K562 (cell line): ENCODE results near the gene WASL. TPM values are rescaled to one million over a fixed set of nuclear protein-coding genes. Genes with fewer than 3 reads are reported as not detected.

ENCODE experiments used
- C11orf30 ChIP-seq: fragments of 450-650 bp; IDR thresholded peaks from 2 replicates; pipeline ENCODE4 v1.6.1; 2016; ENCODE audit warnings: low read depth, mild to moderate bottlenecking
- CBFA2T2 ChIP-seq: fragments of 450-650 bp; conservative IDR thresholded peaks from 2 replicates; pipeline ENCODE4 v1.6.1; 2017; ENCODE audit warnings: mild to moderate bottlenecking
- CBX3 ChIP-seq, 2 experiments: IDR thresholded peaks; 1 replicate in 1 of 2; 2 replicates in 1 of 2; pipeline ENCODE4 v1.6.1; 2012; ENCODE audit warnings: inconsistent platforms in 2 of 2, low read length in 2 of 2, borderline replicate concordance in 1 of 2, control low read depth in 1 of 2
- CEBPG ChIP-seq, 3 experiments: fragments of 200-800 bp in 1 of 3; sonication (Bioruptor generic) in 1 of 3; sonication (generic) in 1 of 3; formaldehyde crosslinking in 1 of 3; IDR thresholded peaks in 2 of 3; conservative IDR thresholded peaks in 1 of 3; 2 replicates each; pipeline versions ENCODE4 v1.6.1 to v1.8.0; 2016 to 2022; ENCODE audit warnings: missing compliant biosample characterization in 2 of 3, missing genetic modification characterization in 2 of 3, mild to moderate bottlenecking in 1 of 3, missing genetic modification reagents in 1 of 3
- EP300 ChIP-seq: IDR thresholded peaks from 2 replicates; pipeline ENCODE4 v1.6.1; 2012; ENCODE audit warnings: low read length, improper control_type of control experiment
- EP400 ChIP-seq: fragments of 450-650 bp; IDR thresholded peaks from 2 replicates; pipeline ENCODE4 v1.6.1; 2017; ENCODE audit warnings: antibody characterized with exemption, mild to moderate bottlenecking, moderate library complexity
- HDAC3 ChIP-seq: fragments of 450-650 bp; IDR thresholded peaks from 2 replicates; pipeline ENCODE4 v1.6.1; 2018; ENCODE audit warnings: borderline replicate concordance, mild to moderate bottlenecking, moderate library complexity; ENCODE audit not compliant: partially characterized antibody
- MAZ ChIP-seq, 2 experiments: fragments of 450-650 bp in 1 of 2; sonication (generic) in 1 of 2; formaldehyde crosslinking; IDR thresholded peaks in 1 of 2; conservative IDR thresholded peaks in 1 of 2; 2 replicates each; pipeline versions ENCODE4 v1.4.0 to v1.5.0; 2020; ENCODE audit warnings: mild to moderate bottlenecking in 1 of 2, missing genetic modification reagents in 1 of 2
- MEF2D ChIP-seq: conservative IDR thresholded peaks from 2 replicates; pipeline ENCODE4 v1.6.1; 2016; ENCODE audit warnings: low read depth, missing genetic modification characterization, missing compliant biosample characterization
- MEIS2 ChIP-seq: fragments of 450-650 bp; IDR thresholded peaks from 2 replicates; pipeline ENCODE4 v1.6.1; 2014; ENCODE audit warnings: mild to moderate bottlenecking; ENCODE audit not compliant: partially characterized antibody
- NFE2 ChIP-seq: IDR thresholded peaks from 2 replicates; pipeline ENCODE4 v1.6.1; 2014; ENCODE audit warnings: antibody characterized with exemption, low read depth
- RFX1 ChIP-seq: fragments of 450-650 bp; IDR thresholded peaks from 2 replicates; pipeline ENCODE4 v1.6.1; 2016; ENCODE audit warnings: mild to moderate bottlenecking, moderate library complexity
- TRIM24 ChIP-seq, 2 experiments: fragments of 450-650 bp; IDR thresholded peaks; 2 replicates each; pipeline ENCODE4 v1.6.1; 2016
- YY1 ChIP-seq, 3 experiments: IDR thresholded peaks; 2 replicates each; pipeline ENCODE4 v1.6.1; 2011; ENCODE audit warnings: low read length in 2 of 3, mild to moderate bottlenecking in 2 of 3, moderate library complexity in 2 of 3, borderline replicate concordance in 1 of 3, control low read depth in 1 of 3, low read depth in 1 of 3; ENCODE audit not compliant: insufficient read depth in 3 of 3, insufficient replicate concordance in 2 of 3, control insufficient read depth in 1 of 3, insufficient read length in 1 of 3; ENCODE audit errors: extremely low read depth in 1 of 3
- ZNF316 ChIP-seq: fragments of 450-650 bp; IDR thresholded peaks from 2 replicates; pipeline ENCODE4 v1.6.1; 2016
- ZSCAN29 ChIP-seq: fragments of 450-650 bp; IDR thresholded peaks from 2 replicates; pipeline ENCODE4 v1.6.1; 2017
- polyA plus RNA-seq, 8 experiments: library from polyadenylated mRNA; depleted of rRNA in 4 of 8; stranded (reverse) in 5 of 8; unstranded in 3 of 8; fragments of >200 nt; fragmentation: Nextera tagmentation in 2 of 8; fragmentation: Illumina TruSeq in 1 of 8; extraction: Ambion mirVana in 2 of 8; extraction: Trizol in 1 of 8; gene quantifications; 2 replicates each; pipeline versions ENCODE4 v1.2.1 to v1.2.3, GENCODE V29; 2011 to 2014; ENCODE audit warnings: inconsistent platforms in 1 of 8, missing spikeins in 1 of 8
- total RNA-seq, 7 experiments: library from RNA; depleted of rRNA in 6 of 7; stranded (reverse); fragments of >200 nt in 6 of 7; fragmentation: Illumina TruSeq in 2 of 7; extraction: Trizol in 2 of 7; gene quantifications; 2 replicates each; pipeline versions ENCODE4 v1.2.1 to v1.2.3, GENCODE V29; 2011 to 2021; ENCODE audit warnings: low replicate concordance in 1 of 7
- TF ChIP-seq, protein P1 (sequence below): fragments of 250-450 bp; sonication (Bioruptor Pico); IDR thresholded peaks from 2 replicates; pipeline ENCODE4 v1.5.0; 2020; ENCODE audit warnings: mild to moderate bottlenecking
- TF ChIP-seq, protein P2 (sequence below): fragments of 450-650 bp; IDR thresholded peaks from one replicate; pipeline ENCODE4 v1.6.1; 2018; ENCODE audit warnings: mild to moderate bottlenecking, moderate library complexity; ENCODE audit not compliant: partially characterized antibody
- TF ChIP-seq, protein P3 (sequence below), 2 experiments: fragments of 450-650 bp in 1 of 2; sonication (generic) in 1 of 2; formaldehyde crosslinking in 1 of 2; IDR thresholded peaks in 1 of 2; conservative IDR thresholded peaks in 1 of 2; 2 replicates each; pipeline versions ENCODE4 v1.6.1 to v1.8.1; 2016 to 2023; ENCODE audit warnings: mild to moderate bottlenecking in 2 of 2, moderate library complexity in 2 of 2, inconsistent platforms in 1 of 2, missing genetic modification reagents in 1 of 2
- TF ChIP-seq, protein P4 (sequence below), 2 experiments: IDR thresholded peaks in 1 of 2; conservative IDR thresholded peaks in 1 of 2; 2 replicates each; pipeline ENCODE4 v1.6.1; 2016; ENCODE audit warnings: low read depth in 2 of 2, mild to moderate bottlenecking in 1 of 2, missing compliant biosample characterization in 1 of 2, missing genetic modification characterization in 1 of 2, moderate library complexity in 1 of 2

WASL gene
- total and polyA plus RNA-seq, 9 of the 15 experiments (the other 6 are each of a cell fraction or from before 2014, with no cell fraction given) = 3.2 to 13.9 (median 8.3) TPM

DNA sequence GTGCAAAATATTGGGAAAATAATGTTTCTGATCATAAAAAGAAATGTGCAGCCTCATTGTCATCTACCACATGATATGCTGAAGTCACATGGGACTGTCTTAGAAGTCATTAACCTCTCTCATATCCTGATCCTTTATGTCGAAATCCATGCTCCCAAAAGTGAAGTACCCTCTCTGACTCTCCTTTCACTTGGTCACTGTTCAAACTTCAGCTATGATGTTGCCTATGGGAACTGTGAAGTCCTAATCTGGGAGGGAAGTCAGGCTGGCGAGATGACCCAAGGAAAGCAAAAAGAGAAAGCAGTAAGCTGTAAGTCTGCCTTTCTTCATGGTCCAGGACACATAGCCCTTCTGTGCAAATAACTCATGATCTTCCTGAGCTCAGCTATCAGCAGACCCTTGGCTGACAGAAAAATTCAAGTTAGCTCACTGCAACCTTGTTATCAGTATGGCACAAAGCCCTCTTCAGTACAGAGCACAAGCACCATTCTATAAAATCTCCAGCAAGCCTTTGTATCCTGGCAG, 29.5 kb downstream of the WASL start (continued):
- TF ChIP-seq, protein P1, sequence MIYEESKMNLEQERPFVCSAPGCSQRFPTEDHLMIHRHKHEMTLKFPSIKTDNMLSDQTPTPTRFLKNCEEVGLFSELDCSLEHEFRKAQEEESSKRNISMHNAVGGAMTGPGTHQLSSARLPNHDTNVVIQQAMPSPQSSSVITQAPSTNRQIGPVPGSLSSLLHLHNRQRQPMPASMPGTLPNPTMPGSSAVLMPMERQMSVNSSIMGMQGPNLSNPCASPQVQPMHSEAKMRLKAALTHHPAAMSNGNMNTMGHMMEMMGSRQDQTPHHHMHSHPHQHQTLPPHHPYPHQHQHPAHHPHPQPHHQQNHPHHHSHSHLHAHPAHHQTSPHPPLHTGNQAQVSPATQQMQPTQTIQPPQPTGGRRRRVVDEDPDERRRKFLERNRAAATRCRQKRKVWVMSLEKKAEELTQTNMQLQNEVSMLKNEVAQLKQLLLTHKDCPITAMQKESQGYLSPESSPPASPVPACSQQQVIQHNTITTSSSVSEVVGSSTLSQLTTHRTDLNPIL = no peak
- TF ChIP-seq TRIM24 (IDR thresholded peaks at IDR 0.05) (0 out of 4 replicates have a peak, but pooled peaks of 1 of the 2 experiments have one; percentile 30), CBFA2T2 (peak; percentile 56), MEF2D (tag) (no peak), C11orf30 (peak; percentile 50), HDAC3 (no peak), MEIS2 (peak; percentile 65), ZNF316 (peak; percentile 45), RFX1 (peak; percentile 32), CEBPG (CRISPR knock-in tag; IDR thresholded peaks at IDR 0.05) (no peak), CEBPG (tag; conservative IDR thresholded peaks at IDR 0.05 in 1 of 2, IDR thresholded peaks at IDR 0.05 in 1 of 2) (peak in 1 of 2 experiments; percentile 52; a peak in 1 of 4 replicates), NFE2 (peak; percentile 53), CBX3 (IDR thresholded peaks at IDR 0.05; ENCODE audit: borderline replicate concordance in 1 of 2, low read length in 2 of 2) (no peak), ZSCAN29 (0 out of 2 replicates have a peak, but pooled peaks have one; percentile 27), YY1 (IDR thresholded peaks at IDR 0.05; ENCODE audit: borderline replicate concordance in 1 of 3, control insufficient read depth in 1 of 3, extremely low read depth in 1 of 3, insufficient read depth in 3 of 3, insufficient read length in 1 of 3, insufficient replicate concordance in 2 of 3, low read depth in 1 of 3, low read length in 2 of 3) (peak in 1 of 3 experiments; percentile 17), EP300 (peak; percentile 29; the same call in 1 of the 2 replicates), EP400 (0 out of 2 replicates have a peak, but pooled peaks have one; percentile 24), MAZ (CRISPR knock-in tag; conservative IDR thresholded peaks at IDR 0.05 in 1 of 2, IDR thresholded peaks at IDR 0.05 in 1 of 2) (peak in 1 of 2 experiments; percentile 7; a peak in 1 of 4 replicates)
- TF ChIP-seq, protein P2, sequence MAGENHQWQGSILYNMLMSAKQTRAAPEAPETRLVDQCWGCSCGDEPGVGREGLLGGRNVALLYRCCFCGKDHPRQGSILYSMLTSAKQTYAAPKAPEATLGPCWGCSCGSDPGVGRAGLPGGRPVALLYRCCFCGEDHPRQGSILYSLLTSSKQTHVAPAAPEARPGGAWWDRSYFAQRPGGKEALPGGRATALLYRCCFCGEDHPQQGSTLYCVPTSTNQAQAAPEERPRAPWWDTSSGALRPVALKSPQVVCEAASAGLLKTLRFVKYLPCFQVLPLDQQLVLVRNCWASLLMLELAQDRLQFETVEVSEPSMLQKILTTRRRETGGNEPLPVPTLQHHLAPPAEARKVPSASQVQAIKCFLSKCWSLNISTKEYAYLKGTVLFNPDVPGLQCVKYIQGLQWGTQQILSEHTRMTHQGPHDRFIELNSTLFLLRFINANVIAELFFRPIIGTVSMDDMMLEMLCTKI = no peak
- TF ChIP-seq, protein P3, sequence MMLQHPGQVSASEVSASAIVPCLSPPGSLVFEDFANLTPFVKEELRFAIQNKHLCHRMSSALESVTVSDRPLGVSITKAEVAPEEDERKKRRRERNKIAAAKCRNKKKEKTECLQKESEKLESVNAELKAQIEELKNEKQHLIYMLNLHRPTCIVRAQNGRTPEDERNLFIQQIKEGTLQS (IDR thresholded peaks at IDR 0.05) = no peak
- TF ChIP-seq, protein P3 (CRISPR knock-in tag; conservative IDR thresholded peaks at IDR 0.05) = no peak
- TF ChIP-seq, protein P4, sequence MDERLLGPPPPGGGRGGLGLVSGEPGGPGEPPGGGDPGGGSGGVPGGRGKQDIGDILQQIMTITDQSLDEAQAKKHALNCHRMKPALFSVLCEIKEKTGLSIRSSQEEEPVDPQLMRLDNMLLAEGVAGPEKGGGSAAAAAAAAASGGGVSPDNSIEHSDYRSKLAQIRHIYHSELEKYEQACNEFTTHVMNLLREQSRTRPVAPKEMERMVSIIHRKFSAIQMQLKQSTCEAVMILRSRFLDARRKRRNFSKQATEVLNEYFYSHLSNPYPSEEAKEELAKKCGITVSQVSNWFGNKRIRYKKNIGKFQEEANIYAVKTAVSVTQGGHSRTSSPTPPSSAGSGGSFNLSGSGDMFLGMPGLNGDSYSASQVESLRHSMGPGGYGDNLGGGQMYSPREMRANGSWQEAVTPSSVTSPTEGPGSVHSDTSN (CRISPR knock-in tag; IDR thresholded peaks at IDR 0.05; ENCODE audit: low read depth) = no peak
- TF ChIP-seq, protein P4 (tag; conservative IDR thresholded peaks at IDR 0.05; ENCODE audit: low read depth) = peak; percentile 11; the same call in 1 of the 2 replicates
